AG08396 (cell line): ENCODE measurements around the gene HSDL1.

Experiments
- DNase-seq: peaks from one replicate; pipeline ENCODE4 v3.0.0; 2012; ENCODE audit warnings: low spot score, mixed read lengths

The HSDL1 gene

DNA sequence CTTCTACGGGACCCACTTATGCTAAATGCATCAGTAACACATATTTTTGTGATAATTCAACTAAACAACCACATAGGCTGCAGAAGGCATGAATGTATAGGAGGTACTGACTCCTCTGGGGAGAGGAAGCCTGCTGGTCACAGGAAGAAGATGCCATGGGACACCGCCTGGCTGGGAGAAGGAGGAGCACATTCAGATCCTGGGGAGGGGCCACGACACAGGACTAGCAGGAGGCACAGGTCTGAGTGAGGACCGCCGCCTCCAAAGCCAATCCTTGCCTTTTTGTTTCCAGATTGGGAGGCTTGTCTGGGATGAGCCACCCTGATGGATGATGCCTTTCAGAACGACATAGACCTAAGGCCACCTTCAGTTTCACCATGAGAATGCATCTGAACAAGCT lies 62.9 kb downstream of the HSDL1 start:
- no peak for DNase-seq

DNA sequence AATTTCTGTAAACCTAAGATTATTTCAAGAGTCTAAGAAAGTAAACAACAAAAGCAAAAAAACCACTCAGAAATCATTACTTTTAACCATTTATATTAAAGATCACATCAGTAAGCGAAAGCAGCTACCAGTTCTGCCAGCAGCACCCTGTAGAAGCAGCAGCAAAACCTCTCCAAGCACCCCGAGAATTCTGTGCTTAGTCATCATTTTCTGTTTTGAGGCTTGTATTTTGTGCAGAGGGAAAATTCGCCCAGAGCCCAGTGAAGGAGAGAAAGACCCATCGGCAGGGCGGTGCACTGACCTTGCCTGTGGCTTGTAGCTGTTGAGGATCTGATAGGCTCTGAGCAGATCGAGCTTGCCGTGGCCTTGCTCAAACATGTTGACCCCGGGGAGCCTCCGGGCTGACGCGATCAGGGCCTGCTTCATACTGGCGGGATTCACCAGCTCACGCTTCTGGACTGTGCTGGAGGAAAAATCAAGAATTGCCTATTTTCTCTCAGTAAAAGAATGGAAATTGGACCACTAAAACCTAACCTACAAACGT lies 63.5 kb downstream of the HSDL1 start:
- no peak for DNase-seq

DNA sequence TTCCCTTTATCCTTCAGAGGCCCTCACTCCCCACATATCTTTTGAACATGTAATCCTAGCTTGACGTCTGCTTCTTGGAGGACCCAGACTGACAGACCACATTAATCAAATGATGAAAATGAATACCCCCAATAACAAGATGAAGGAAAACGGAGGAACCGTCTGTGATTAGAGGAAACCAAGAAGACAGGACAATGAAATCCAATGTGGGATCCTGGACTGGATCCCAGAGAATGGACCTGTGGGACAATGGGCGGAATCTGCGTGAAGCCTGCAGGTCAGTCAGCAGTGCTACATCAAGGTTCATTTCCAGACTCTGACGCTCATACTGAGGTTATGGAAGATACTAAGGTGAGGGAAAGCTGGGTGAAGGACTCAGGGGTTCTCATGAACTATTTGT lies 64.2 kb downstream of the HSDL1 start:
- DNase-seq, result no peak

DNA sequence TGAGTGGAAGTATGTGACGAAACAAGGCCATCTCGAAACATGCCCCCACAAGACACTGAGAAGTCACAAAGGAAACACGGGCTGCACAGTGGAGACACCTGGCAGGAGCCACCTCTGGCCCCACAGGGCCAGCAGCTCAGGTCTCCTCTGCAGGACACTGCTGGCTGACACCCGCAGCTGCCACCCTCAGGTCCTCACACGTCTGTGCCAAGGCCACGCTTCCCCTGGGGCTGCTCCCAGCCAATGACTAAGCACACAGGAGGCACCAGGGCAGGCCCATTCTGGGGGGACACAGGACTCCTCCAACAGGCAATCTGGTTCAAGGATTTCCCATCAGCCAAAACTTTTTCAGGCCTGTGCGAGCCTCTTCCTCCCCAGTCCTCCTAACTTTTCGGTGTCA lies 64.6 kb downstream of the HSDL1 start:
- DNase-seq, result no peak

DNA sequence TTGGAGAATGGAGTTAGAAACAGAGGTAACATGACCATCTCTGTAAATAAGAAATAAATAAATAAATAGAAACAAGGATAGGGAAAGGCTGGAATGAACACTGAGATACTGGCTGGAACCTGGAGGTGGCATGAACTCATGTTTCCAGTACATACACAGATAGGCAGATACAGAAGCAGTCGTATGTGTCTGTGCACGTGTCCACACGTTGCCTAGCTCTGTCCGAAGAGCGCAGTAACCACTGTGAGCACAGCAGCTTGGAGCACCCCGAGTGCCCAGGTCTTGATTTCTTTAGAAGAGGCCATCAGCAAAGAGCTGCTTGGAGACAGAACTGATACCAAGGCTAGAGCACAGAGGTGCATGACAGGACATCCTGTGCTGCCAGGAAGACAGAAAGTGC lies 65.3 kb downstream of the HSDL1 start:
- no peak for DNase-seq

DNA sequence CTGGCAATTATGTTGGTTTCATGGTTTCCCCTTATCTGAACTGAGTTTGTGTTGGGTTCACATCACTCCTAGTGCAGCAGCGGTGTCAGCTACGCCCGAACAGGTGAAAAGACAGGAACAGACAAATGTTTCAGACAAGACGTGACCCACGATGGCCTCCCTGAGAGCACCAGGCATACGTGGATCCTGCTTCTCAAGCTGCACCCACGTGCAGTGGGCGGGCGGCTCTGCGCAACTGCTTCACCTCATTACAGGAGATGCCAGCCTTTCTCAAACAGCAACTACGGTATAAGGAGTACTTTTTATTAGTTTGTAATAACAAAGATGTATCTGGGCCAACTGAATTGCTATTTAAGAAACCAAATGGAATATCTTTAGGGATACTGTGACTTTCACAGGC lies 69.6 kb downstream of the HSDL1 start:
- DNase-seq, result no peak

DNA sequence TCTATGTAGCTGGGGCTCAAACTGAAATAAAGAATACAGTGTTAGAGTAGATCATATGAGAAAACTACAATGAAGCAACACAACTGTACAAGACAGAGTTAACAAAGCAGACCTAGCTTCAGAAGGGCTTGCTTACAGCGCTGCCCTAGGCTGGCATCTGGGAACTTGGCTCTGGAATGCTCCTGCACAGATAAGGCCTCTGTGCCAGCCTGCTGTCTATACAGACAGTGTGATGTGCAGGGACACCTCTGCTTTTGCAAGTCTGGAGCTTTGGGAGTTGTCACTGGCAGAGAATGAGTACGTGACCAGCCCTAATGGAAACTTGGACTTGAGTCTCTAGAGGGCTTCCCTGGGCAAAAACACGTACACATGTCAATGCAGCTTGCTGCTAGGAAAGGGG lies 70.3 kb downstream of the HSDL1 start:
- DNase-seq, result no peak
